Keratinocyte (primary cell): ENCODE results near the gene MT2A. TPM values are rescaled to one million over a fixed set of nuclear protein-coding genes. Genes with fewer than 3 reads are reported as not detected.
A peak's percentile ranks its signal among the peaks of the same experiment; 100 is the strongest.

Experiments used
- DNase-seq: peaks from one replicate; pipeline ENCODE4 v3.0.0-alpha.2; 2011; ENCODE audit warnings: low read depth, missing footprints, low spot score
- FAIRE-seq: peaks from 2 replicates; lab custom pipeline; 2011; peaks lifted over from hg19 to GRCh38; lab: Jason Lieb, UNC
- H2AFZ ChIP-seq: 2 replicates; pipeline ENCODE4 v1.6.0; 2012; ENCODE audit warnings: low read length, control low read depth, inconsistent platforms; ENCODE audit not compliant: control insufficient read depth
- H3K27ac ChIP-seq: 2 replicates; pipeline ENCODE4 v1.5.1; 2011; ENCODE audit warnings: low read length; ENCODE audit not compliant: control insufficient read depth, insufficient read depth
- H3K27me3 ChIP-seq: 3 replicates; pipeline ENCODE4 v1.6.0; 2011; ENCODE audit warnings: low read length; ENCODE audit not compliant: control insufficient read depth, insufficient read depth; ENCODE audit errors: extremely low read depth
- H3K36me3 ChIP-seq, 2 experiments: 2 replicates in 1 of 2; 3 replicates in 1 of 2; pipeline ENCODE4 v1.5.1; 2011; ENCODE audit warnings: low read length in 2 of 2, mild to moderate bottlenecking in 1 of 2; ENCODE audit not compliant: control insufficient read depth in 2 of 2, insufficient read depth in 2 of 2; ENCODE audit errors: extremely low read depth in 1 of 2
- H3K4me1 ChIP-seq: 3 replicates; pipeline ENCODE4 v1.5.1; 2011; ENCODE audit warnings: low read length; ENCODE audit not compliant: control insufficient read depth, insufficient read depth; ENCODE audit errors: extremely low read depth
- H3K4me2 ChIP-seq: 3 replicates; pipeline ENCODE4 v1.6.0; 2011; ENCODE audit warnings: low read depth, low read length; ENCODE audit not compliant: control insufficient read depth, insufficient read depth; ENCODE audit errors: extremely low read depth
- H3K4me3 ChIP-seq, 3 experiments: fragments of 200-600 bp in 1 of 3; sonication (generic) in 1 of 3; 2 replicates in 2 of 3; 3 replicates in 1 of 3; pipeline ENCODE4 v1.5.1; 2011 to 2016; ENCODE audit warnings: low read length in 3 of 3, mild to moderate bottlenecking in 3 of 3, control low read depth in 2 of 3, inconsistent platforms in 1 of 3, low read depth in 1 of 3, mixed read lengths in 1 of 3, mixed run types in 1 of 3, moderate library complexity in 1 of 3; ENCODE audit not compliant: control insufficient read depth in 2 of 3, insufficient read depth in 2 of 3; ENCODE audit errors: extremely low read depth in 1 of 3
- H3K79me2 ChIP-seq: 2 replicates; pipeline ENCODE4 v1.6.0; 2012; ENCODE audit warnings: low read length; ENCODE audit not compliant: control insufficient read depth, insufficient read depth
- H3K9ac ChIP-seq: 3 replicates; pipeline ENCODE4 v1.6.0; 2011; ENCODE audit warnings: low read length; ENCODE audit not compliant: control insufficient read depth, insufficient read depth; ENCODE audit errors: extremely low read depth
- H3K9me1 ChIP-seq: 3 replicates; pipeline ENCODE4 v1.6.0; 2011; ENCODE audit warnings: low read length; ENCODE audit not compliant: control insufficient read depth, insufficient read depth; ENCODE audit errors: extremely low read depth
- H3K9me3 ChIP-seq: 2 replicates; pipeline ENCODE4 v1.5.1; 2012; ENCODE audit warnings: low read depth, low read length; ENCODE audit not compliant: control insufficient read depth
- H4K20me1 ChIP-seq: 3 replicates; pipeline ENCODE4 v1.6.0; 2011; ENCODE audit warnings: low read length; ENCODE audit not compliant: control insufficient read depth, insufficient read depth; ENCODE audit errors: extremely low read depth
- CTCF ChIP-seq, 3 experiments: IDR thresholded peaks in 1 of 3; conservative IDR thresholded peaks in 1 of 3; optimal IDR thresholded peaks in 1 of 3; 2 replicates in 2 of 3; 3 replicates in 1 of 3; pipeline versions ENCODE3 to v1.5.1; 2011; ENCODE audit warnings: low read length in 3 of 3, mild to moderate bottlenecking in 3 of 3, moderate library complexity in 2 of 3, control low read depth in 1 of 3, inconsistent platforms in 1 of 3; ENCODE audit not compliant: insufficient read depth in 2 of 3; ENCODE audit errors: extremely low read depth in 1 of 3
- EZH2 ChIP-seq: IDR thresholded peaks from one replicate; pipeline ENCODE4 v1.6.1; 2012; ENCODE audit warnings: inconsistent platforms, mild to moderate bottlenecking, low read length, moderate library complexity
- dilution Hi-C: fragments of 300-500 bp; cut with MboI; formaldehyde crosslinking; loops from one replicate; pipeline ENCODE4 v1.7.0; 2020; ENCODE audit warnings: low sequenced_read_pairs; ENCODE audit not compliant: extremely low pct_ligation_motif_present
- polyA plus RNA-seq, 5 experiments: library from polyadenylated mRNA; depleted of rRNA in 3 of 5; stranded (reverse) in 3 of 5; stranded (forward) in 1 of 5; unstranded in 1 of 5; fragments of >200 nt; gene quantifications; 1 replicate in 1 of 5; 2 replicates in 3 of 5; 3 replicates in 1 of 5; pipeline versions ENCODE4 v1.2.1 to v1.2.3, GENCODE V29; 2011 to 2012; ENCODE audit warnings: missing spikeins in 2 of 5, low read depth in 1 of 5, low replicate concordance in 1 of 5

The MT2A gene
- polyA plus RNA-seq, 1 donor (not counting 4 experiments of a cell fraction or from before 2014, with no cell fraction given): 990 TPM

- H3K27me3 ChIP-seq: no peaks in the 10 kb centered on the region
- H3K4me2 ChIP-seq: peak overlapping the region; percentile 63
- H3K9me3 ChIP-seq: no peaks in the 10 kb centered on the region
- peak overlapping the region; percentile 22 for H3K27ac ChIP-seq
- peak overlapping the region; percentile 54 for H2AFZ ChIP-seq
- H3K36me3 ChIP-seq: no peaks in the 10 kb centered on the region
- no peak overlapping the region for H3K4me3 ChIP-seq
- H3K9ac ChIP-seq: no peak overlapping the region
- TF ChIP-seq EZH2: no peak
- TF ChIP-seq CTCF (optimal IDR thresholded peaks at IDR 0.05 in 1 of 3, IDR thresholded peaks at IDR 0.05 in 1 of 3, conservative IDR thresholded peaks at IDR 0.05 in 1 of 3; ENCODE audit: extremely low read depth in 1 of 3, insufficient read depth in 2 of 3, low read length in 3 of 3): peak; percentile 92 to 98 (median 96)
- H3K9me1 ChIP-seq: no peaks in the 10 kb centered on the region
- peaks cover 10% of the 10 kb centered on the region for H3K4me1 ChIP-seq
- DNase-seq: peak; percentile 93
- dilution Hi-C loops: no loop called here
- H3K79me2 ChIP-seq: no peaks in the 10 kb centered on the region
- no peaks in the 10 kb centered on the region for H4K20me1 ChIP-seq
- peak; percentile 95 for FAIRE-seq
These were observed 31.6 kb upstream of the MT2A start for GRCh38 chr16:56576585-56577299.

- Histone ChIP-seq H3K79me2 (no peaks in the 10 kb centered on the region), H3K27ac (no peak overlapping the region), H3K27me3 (no peaks in the 10 kb centered on the region), H3K4me3 (no peak overlapping the region), H4K20me1 (no peaks in the 10 kb centered on the region), H3K9me1 (no peaks in the 10 kb centered on the region), H3K4me2 (peak overlapping the region; percentile 2), H3K36me3 (no peaks in the 10 kb centered on the region), H3K9ac (peak overlapping the region; percentile 13), H2AFZ (peak overlapping the region; percentile 54), H3K9me3 (no peaks in the 10 kb centered on the region), H3K4me1 (peaks cover 10% of the 10 kb centered on the region)
- dilution Hi-C loops: no loop called here
- FAIRE-seq (no peak), DNase-seq (no peak)
- TF ChIP-seq CTCF (optimal IDR thresholded peaks at IDR 0.05 in 1 of 3, IDR thresholded peaks at IDR 0.05 in 1 of 3, conservative IDR thresholded peaks at IDR 0.05 in 1 of 3; ENCODE audit: extremely low read depth in 1 of 3, insufficient read depth in 2 of 3, low read length in 3 of 3) (no peak), EZH2 (no peak)
These were observed 31.1 kb upstream of the MT2A start for GRCh38 chr16:56577300-56577625.
